Limb (tissue), 2 donors: Measurements from ENCODE around the gene LILRA1.
"Not testable (repeated sequence)": the region's sequence is repeated elsewhere in the genome, so short reads cannot be mapped to it uniquely, and the experiment has no call there.

Experiments used
- DNase-seq, 2 donors: peaks; one replicate each; pipeline ENCODE4 v3.0.0-alpha.2; 2016; ENCODE audit errors: extremely low spot score in 2 of 2

The LILRA1 gene

GRCh38 chr19:54576411-54576976 is 16.9 kb upstream of the LILRA1 start:
- no peak for DNase-seq

GRCh38 chr19:54577334-54577733 is 16.1 kb upstream of the LILRA1 start:
- no peak for DNase-seq

- DNase-seq, result not testable (repeated sequence)
Observed at GRCh38 chr19:54578268-54578667, 15.2 kb upstream of the LILRA1 start.

GRCh38 chr19:54586397-54586796 is 7.0 kb upstream of the LILRA1 start:
- DNase-seq, result no peak

- DNase-seq, result no peak
Observed at GRCh38 chr19:54587026-54587425, 6.4 kb upstream of the LILRA1 start.

GRCh38 chr19:54593931-54594626 is 647 bp downstream of the LILRA1 start:
- DNase-seq, result not testable (repeated sequence)

GRCh38 chr19:54594737-54595136 is 1.3 kb downstream of the LILRA1 start:
- no peak for DNase-seq

GRCh38 chr19:54595680-54596436 is 2.4 kb downstream of the LILRA1 start:
- not testable (repeated sequence) for DNase-seq

- no peak for DNase-seq
Observed at GRCh38 chr19:54600212-54600611, 6.8 kb downstream of the LILRA1 start.

- no peak for DNase-seq
Observed at GRCh38 chr19:54606230-54606629, 12.8 kb downstream of the LILRA1 start.

GRCh38 chr19:54606891-54607784 is 13.7 kb downstream of the LILRA1 start:
- no peak for DNase-seq

GRCh38 chr19:54607785-54608150 is 14.3 kb downstream of the LILRA1 start:
- no peak for DNase-seq

GRCh38 chr19:54608205-54608604 is 14.8 kb downstream of the LILRA1 start:
- no peak for DNase-seq

- DNase-seq, result no peak
Observed at GRCh38 chr19:54608792-54609191, 15.4 kb downstream of the LILRA1 start.

- no peak for DNase-seq
Observed at GRCh38 chr19:54609356-54609791, 15.9 kb downstream of the LILRA1 start.

GRCh38 chr19:54612428-54612827 is 19.0 kb downstream of the LILRA1 start:
- DNase-seq, result no peak

- no peak for DNase-seq
Observed at GRCh38 chr19:54614726-54615125, 21.3 kb downstream of the LILRA1 start.

- no peak for DNase-seq
Observed at GRCh38 chr19:54616057-54616456, 22.6 kb downstream of the LILRA1 start.

GRCh38 chr19:54616821-54617560 is 23.6 kb downstream of the LILRA1 start:
- no peak for DNase-seq

- DNase-seq, result no peak
Observed at GRCh38 chr19:54620464-54620863, 27.0 kb downstream of the LILRA1 start.

- no peak for DNase-seq
Observed at GRCh38 chr19:54622431-54622830, 29.0 kb downstream of the LILRA1 start.
